Smooth muscle cell (in vitro differentiated cells): ENCODE measurements around the gene NUSAP1. TPM values are rescaled to one million over a fixed set of nuclear protein-coding genes. Genes with fewer than 3 reads are reported as not detected.

Source experiments
- DNase-seq: peaks from one replicate; lab custom pipeline; 2025; ENCODE audit not compliant: unreplicated experiment; lab: John Stamatoyannopoulos, UW
- H2AFZ ChIP-seq: fragments of 200-600 bp; sonication (generic); 2 replicates; pipeline ENCODE4 v1.6.0; 2016; ENCODE audit warnings: antibody characterized with exemption, low read depth, mild to moderate bottlenecking
- H3F3A ChIP-seq: fragments of 200-600 bp; sonication (generic); 2 replicates; pipeline ENCODE4 v1.6.0; 2017; ENCODE audit warnings: antibody characterized with exemption, low read depth
- H3K27ac ChIP-seq: fragments of 200-600 bp; sonication (generic); 2 replicates; pipeline ENCODE4 v1.5.1; 2016; ENCODE audit warnings: low read depth, mild to moderate bottlenecking
- H3K27me3 ChIP-seq: fragments of 200-600 bp; sonication (generic); 2 replicates; pipeline ENCODE4 v1.6.1; 2016; ENCODE audit warnings: low read depth, mild to moderate bottlenecking
- H3K36me3 ChIP-seq: fragments of 200-600 bp; sonication (generic); 2 replicates; pipeline ENCODE4 v1.5.1; 2016; ENCODE audit warnings: low read depth
- H3K4me1 ChIP-seq: fragments of 200-600 bp; sonication (generic); 2 replicates; pipeline ENCODE4 v1.5.1; 2016; ENCODE audit warnings: low read depth
- H3K4me2 ChIP-seq: fragments of 200-600 bp; sonication (generic); 2 replicates; pipeline ENCODE4 v1.6.0; 2016; ENCODE audit warnings: mild to moderate bottlenecking
- H3K4me3 ChIP-seq: fragments of 200-600 bp; sonication (generic); 2 replicates; pipeline ENCODE4 v1.5.1; 2016; ENCODE audit warnings: mild to moderate bottlenecking
- H3K79me2 ChIP-seq: fragments of 200-600 bp; sonication (generic); 2 replicates; pipeline ENCODE4 v1.6.0; 2016; ENCODE audit warnings: low read depth, mild to moderate bottlenecking
- H3K9ac ChIP-seq: fragments of 200-600 bp; sonication (generic); 2 replicates; pipeline ENCODE4 v1.6.0; 2016; ENCODE audit warnings: low read depth
- H3K9me3 ChIP-seq: fragments of 200-600 bp; sonication (generic); replicated peaks from 2 replicates; pipeline ENCODE4 v1.5.1; 2016; ENCODE audit warnings: low read depth
- H4K20me1 ChIP-seq: fragments of 200-600 bp; sonication (generic); 2 replicates; pipeline ENCODE4 v1.6.0; 2016; ENCODE audit warnings: low read depth
- CTCF ChIP-seq: fragments of 200-600 bp; sonication (generic); IDR thresholded peaks from 2 replicates; pipeline ENCODE4 v1.5.1; 2017; ENCODE audit warnings: borderline replicate concordance, mild to moderate bottlenecking, antibody characterized with exemption; ENCODE audit not compliant: insufficient read depth, poor library complexity, severe bottlenecking
- WGBS: methylation state at CpG from one replicate; pipeline ENCODE4 v1.1.7; 2016; ENCODE audit warnings: low lambda C conversion rate; 5-methylcytosine and 5-hydroxymethylcytosine counted together
- polyA plus RNA-seq: library from polyadenylated mRNA; unstranded; fragments of >200 nt; fragmentation: Nextera tagmentation; extraction: Ambion mirVana; gene quantifications from 2 replicates; pipeline ENCODE4 v1.2.1, GENCODE V29; 2016
- total RNA-seq: library from RNA; depleted of rRNA; stranded (reverse); fragments of >200 nt; gene quantifications from 2 replicates; pipeline ENCODE4 v1.2.3, GENCODE V29; 2014

Gene NUSAP1
- total and polyA plus RNA-seq, 2 experiments from 2014 or later = 26.6 to 39.1 TPM

- Histone ChIP-seq H2AFZ (no peak overlapping the region), H3K27me3 (no peaks in the 10 kb centered on the region), H3K4me2 (no peak overlapping the region), H3K27ac (no peak overlapping the region), H3K36me3 (no peaks in the 10 kb centered on the region), H3K4me3 (no peak overlapping the region), H3K4me1 (no peaks in the 10 kb centered on the region), H3K9ac (no peak overlapping the region), H4K20me1 (no peaks in the 10 kb centered on the region), H3F3A (no peaks in the 10 kb centered on the region), H3K9me3 (no peaks in the 10 kb centered on the region), H3K79me2 (no peaks in the 10 kb centered on the region)
- 96% methylated on average over 5 of the region's 5 CpGs for WGBS
- TF ChIP-seq CTCF = no peak
- DNase-seq = no peak
Observed at GRCh38 chr15:41347236-41347635, 14.6 kb downstream of the NUSAP1 start.

DNA sequence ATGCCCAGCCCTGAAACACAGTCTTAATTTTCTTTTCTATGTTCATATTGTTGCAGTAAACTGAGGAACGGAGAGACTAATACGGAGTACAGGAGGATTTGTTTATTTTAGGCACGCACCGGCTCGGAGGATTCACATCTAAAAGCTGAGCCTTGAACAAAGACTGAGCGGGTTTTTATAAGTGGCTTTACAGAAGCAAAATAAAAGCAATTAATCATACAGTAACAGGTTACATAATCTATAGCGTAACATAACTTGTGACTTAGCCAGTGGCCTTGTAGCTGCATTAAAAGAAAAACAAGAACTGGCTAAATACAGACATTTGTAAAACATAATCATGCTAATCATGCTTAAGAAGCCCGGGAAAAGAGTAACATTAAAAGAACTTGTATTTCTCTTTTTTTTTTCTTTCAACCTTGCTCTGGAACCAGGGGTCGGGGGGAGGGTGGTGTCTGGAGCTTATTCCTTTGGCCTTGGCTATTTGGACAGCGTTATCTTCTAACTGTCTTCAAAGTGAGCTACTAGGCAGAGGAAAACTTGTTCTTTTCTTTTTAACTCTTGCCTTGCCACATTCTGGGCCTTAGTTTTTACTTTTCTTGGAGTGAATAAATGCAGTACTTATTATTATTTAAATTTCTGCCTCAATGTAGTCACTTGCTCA lies 17.5 kb downstream of the NUSAP1 start:
- Histone ChIP-seq H3K79me2 (no peaks in the 10 kb centered on the region), H3K27ac (no peak overlapping the region), H3K4me1 (no peaks in the 10 kb centered on the region), H3K36me3 (no peaks in the 10 kb centered on the region), H2AFZ (no peak overlapping the region), H3F3A (no peaks in the 10 kb centered on the region), H3K27me3 (no peaks in the 10 kb centered on the region), H3K9me3 (no peaks in the 10 kb centered on the region), H4K20me1 (no peaks in the 10 kb centered on the region), H3K9ac (no peak overlapping the region), H3K4me2 (no peak overlapping the region), H3K4me3 (no peak overlapping the region)
- DNase-seq = no peak
- 91% methylated on average over 10 of the region's 10 CpGs for WGBS
- TF ChIP-seq CTCF = no peak

GRCh38 chr15:41354371-41354770 lies 21.7 kb downstream of the NUSAP1 start:
- no peaks in the 10 kb centered on the region for H3F3A ChIP-seq
- no peak overlapping the region for H3K27ac ChIP-seq
- WGBS = over 99% methylated on average over 10 of the region's 10 CpGs
- H3K27me3 ChIP-seq = no peaks in the 10 kb centered on the region
- H3K9ac ChIP-seq = no peak overlapping the region
- no peaks in the 10 kb centered on the region for H3K4me1 ChIP-seq
- no peak for DNase-seq
- no peak overlapping the region for H2AFZ ChIP-seq
- no peaks in the 10 kb centered on the region for H3K36me3 ChIP-seq
- H3K4me2 ChIP-seq = no peak overlapping the region
- no peak overlapping the region for H3K4me3 ChIP-seq
- no peaks in the 10 kb centered on the region for H4K20me1 ChIP-seq
- no peaks in the 10 kb centered on the region for H3K9me3 ChIP-seq
- no peaks in the 10 kb centered on the region for H3K79me2 ChIP-seq
- no peak for TF ChIP-seq CTCF

DNA sequence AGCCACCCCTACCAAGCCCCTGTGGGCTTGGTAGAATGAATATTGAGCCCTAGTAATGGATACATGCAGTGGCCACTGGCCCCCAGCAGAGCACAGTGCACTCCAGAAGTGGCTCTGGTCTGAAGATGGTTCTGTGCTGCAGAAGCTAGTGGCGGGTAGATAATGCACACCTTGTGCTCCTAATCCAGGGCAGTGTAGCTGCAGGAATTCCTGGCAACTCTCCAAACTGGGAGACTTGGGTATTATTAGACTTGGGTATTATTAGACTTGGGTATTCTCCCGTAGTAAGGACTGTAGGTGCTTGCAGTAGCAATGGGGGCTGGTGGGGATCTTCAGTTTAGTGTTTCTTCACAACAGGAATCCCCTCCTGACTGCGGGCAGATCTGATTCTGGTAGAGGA lies 34.7 kb downstream of the NUSAP1 start:
- Histone ChIP-seq H3K9me3 (no peaks in the 10 kb centered on the region), H3K27me3 (no peaks in the 10 kb centered on the region), H3K4me3 (no peak overlapping the region), H3K36me3 (no peaks in the 10 kb centered on the region), H3K9ac (no peak overlapping the region), H3K79me2 (no peaks in the 10 kb centered on the region), H4K20me1 (no peaks in the 10 kb centered on the region), H3K27ac (no peak overlapping the region), H3K4me2 (no peak overlapping the region), H3K4me1 (no peaks in the 10 kb centered on the region), H3F3A (no peaks in the 10 kb centered on the region), H2AFZ (no peak overlapping the region)
- WGBS = 94% methylated on average over 3 of the region's 3 CpGs
- TF ChIP-seq CTCF = no peak
- DNase-seq = no peak
